ENCODE results near the gene ZNF787. TPM values are rescaled to one million over a fixed set of nuclear protein-coding genes. Genes with fewer than 3 reads are reported as not detected.

Gene ZNF787
- total RNA-seq, 1 experiment from 2014 or later = 132 TPM

- TF ChIP-seq SIN3A (IDR thresholded peaks at IDR 0.05; ENCODE audit: borderline replicate concordance, insufficient read depth, low read depth, low read length) = no peak
- no peak for TF ChIP-seq TCF7L2 (IDR thresholded peaks at IDR 0.05; ENCODE audit: low read depth, low read length)
- TF ChIP-seq, protein P1, sequence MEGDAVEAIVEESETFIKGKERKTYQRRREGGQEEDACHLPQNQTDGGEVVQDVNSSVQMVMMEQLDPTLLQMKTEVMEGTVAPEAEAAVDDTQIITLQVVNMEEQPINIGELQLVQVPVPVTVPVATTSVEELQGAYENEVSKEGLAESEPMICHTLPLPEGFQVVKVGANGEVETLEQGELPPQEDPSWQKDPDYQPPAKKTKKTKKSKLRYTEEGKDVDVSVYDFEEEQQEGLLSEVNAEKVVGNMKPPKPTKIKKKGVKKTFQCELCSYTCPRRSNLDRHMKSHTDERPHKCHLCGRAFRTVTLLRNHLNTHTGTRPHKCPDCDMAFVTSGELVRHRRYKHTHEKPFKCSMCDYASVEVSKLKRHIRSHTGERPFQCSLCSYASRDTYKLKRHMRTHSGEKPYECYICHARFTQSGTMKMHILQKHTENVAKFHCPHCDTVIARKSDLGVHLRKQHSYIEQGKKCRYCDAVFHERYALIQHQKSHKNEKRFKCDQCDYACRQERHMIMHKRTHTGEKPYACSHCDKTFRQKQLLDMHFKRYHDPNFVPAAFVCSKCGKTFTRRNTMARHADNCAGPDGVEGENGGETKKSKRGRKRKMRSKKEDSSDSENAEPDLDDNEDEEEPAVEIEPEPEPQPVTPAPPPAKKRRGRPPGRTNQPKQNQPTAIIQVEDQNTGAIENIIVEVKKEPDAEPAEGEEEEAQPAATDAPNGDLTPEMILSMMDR (IDR thresholded peaks at IDR 0.05) = no peak
- no peak for TF ChIP-seq POLR2AphosphoS5 (IDR thresholded peaks at IDR 0.05; ENCODE audit: low read depth, low read length)
- TF ChIP-seq, protein P2, sequence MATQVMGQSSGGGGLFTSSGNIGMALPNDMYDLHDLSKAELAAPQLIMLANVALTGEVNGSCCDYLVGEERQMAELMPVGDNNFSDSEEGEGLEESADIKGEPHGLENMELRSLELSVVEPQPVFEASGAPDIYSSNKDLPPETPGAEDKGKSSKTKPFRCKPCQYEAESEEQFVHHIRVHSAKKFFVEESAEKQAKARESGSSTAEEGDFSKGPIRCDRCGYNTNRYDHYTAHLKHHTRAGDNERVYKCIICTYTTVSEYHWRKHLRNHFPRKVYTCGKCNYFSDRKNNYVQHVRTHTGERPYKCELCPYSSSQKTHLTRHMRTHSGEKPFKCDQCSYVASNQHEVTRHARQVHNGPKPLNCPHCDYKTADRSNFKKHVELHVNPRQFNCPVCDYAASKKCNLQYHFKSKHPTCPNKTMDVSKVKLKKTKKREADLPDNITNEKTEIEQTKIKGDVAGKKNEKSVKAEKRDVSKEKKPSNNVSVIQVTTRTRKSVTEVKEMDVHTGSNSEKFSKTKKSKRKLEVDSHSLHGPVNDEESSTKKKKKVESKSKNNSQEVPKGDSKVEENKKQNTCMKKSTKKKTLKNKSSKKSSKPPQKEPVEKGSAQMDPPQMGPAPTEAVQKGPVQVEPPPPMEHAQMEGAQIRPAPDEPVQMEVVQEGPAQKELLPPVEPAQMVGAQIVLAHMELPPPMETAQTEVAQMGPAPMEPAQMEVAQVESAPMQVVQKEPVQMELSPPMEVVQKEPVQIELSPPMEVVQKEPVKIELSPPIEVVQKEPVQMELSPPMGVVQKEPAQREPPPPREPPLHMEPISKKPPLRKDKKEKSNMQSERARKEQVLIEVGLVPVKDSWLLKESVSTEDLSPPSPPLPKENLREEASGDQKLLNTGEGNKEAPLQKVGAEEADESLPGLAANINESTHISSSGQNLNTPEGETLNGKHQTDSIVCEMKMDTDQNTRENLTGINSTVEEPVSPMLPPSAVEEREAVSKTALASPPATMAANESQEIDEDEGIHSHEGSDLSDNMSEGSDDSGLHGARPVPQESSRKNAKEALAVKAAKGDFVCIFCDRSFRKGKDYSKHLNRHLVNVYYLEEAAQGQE (IDR thresholded peaks at IDR 0.05; ENCODE audit: insufficient read depth in 1 of 2, low read depth in 2 of 2, low read length in 1 of 2) = no peak
- in situ Hi-C loops (cut with HindIII; ENCODE audit: low pct_unique_long_range_greater_than_20kb, low sequenced_read_pairs) = no loop called here
- intact Hi-C loops (cut with micrococcal nuclease; ENCODE audit: unreplicated experiment) = no loop called here
- Histone ChIP-seq H3K4me3 (ENCODE audit: low read depth in 2 of 2, low read length in 2 of 2) (peak overlapping the region; percentile 12 to 41; a peak in 3 of 4 replicates), H3K27ac (ENCODE audit: low read length) (peak overlapping the region; percentile 97), H3K36me3 (ENCODE audit: control insufficient read depth, insufficient read depth, low read length) (peaks cover 6% of the 10 kb centered on the region), H3K27me3 (ENCODE audit: control insufficient read depth, insufficient read depth, low read length) (no peaks in the 10 kb centered on the region), H3K4me1 (ENCODE audit: control insufficient read depth, insufficient read depth, low read length) (peaks cover 53% of the 10 kb centered on the region), H3K9me3 (ENCODE audit: control insufficient read depth, insufficient read depth, low read depth, low read length) (no peaks in the 10 kb centered on the region)
- POLR2A ChIA-PET = no interaction called here
- CTCF ChIA-PET = interaction anchor here (0.6 to 1.3 kb wide), 5 partner anchors 15 to 229 kb away, joined by 4 to 13 read pairs (median 5); no protein-coding TSS in a partner anchor
- ATAC-seq (no peak), DNase-seq (ENCODE audit: low read depth, low spot score) (no peak)
- BruUV-seq (replicated peaks) = no TSS peak
These were observed 16.7 kb downstream of the ZNF787 start for GRCh38 chr19:56104423-56104822.

DNA sequence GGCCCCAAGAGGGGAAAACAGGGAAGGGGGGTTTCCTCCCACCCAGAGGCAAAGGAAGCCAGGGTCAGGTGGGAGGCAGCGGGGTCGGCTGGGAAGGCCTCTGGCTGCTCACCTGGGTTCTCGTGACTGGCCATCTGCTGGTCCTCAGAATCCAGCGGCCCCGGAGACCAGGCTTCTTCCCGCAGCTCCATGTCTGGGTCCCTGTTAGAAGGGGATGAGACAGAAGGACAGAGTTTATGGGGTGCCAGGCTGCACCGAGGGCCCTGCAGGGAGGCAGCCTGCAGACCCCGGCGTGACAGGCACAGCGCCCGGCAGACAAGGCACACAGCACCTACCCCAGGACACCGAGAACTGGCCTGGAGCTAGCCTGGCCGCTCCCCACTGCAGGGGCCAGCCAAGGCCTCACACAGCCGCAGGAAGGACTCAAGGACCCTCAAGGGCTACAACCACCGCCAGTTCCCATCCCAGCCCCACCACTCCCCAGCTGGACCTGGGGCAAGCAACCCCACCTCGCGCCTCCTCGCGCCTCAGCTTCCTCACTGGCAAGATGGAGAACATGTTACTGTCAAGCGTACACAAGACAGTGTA is 18.0 kb downstream of the ZNF787 start:
- no TSS peak for BruUV-seq (replicated peaks)

More for the DNA sequence above, 18.0 kb downstream of the ZNF787 start:
- intact Hi-C loops (cut with micrococcal nuclease; ENCODE audit: unreplicated experiment) (no loop called here), in situ Hi-C loops (cut with HindIII; ENCODE audit: low pct_unique_long_range_greater_than_20kb, low sequenced_read_pairs) (no loop called here)
- no peaks in the 10 kb centered on the region for H3K9me3 ChIP-seq (ENCODE audit: control insufficient read depth, insufficient read depth, low read depth, low read length)
- TF ChIP-seq, protein P2 (IDR thresholded peaks at IDR 0.05; ENCODE audit: insufficient read depth in 1 of 2, low read depth in 2 of 2, low read length in 1 of 2) = no peak
- TF ChIP-seq TCF7L2 (IDR thresholded peaks at IDR 0.05; ENCODE audit: low read depth, low read length) = no peak
- TF ChIP-seq POLR2AphosphoS5 (IDR thresholded peaks at IDR 0.05; ENCODE audit: low read depth, low read length) = no peak
- TF ChIP-seq SIN3A (IDR thresholded peaks at IDR 0.05; ENCODE audit: borderline replicate concordance, insufficient read depth, low read depth, low read length) = no peak
- TF ChIP-seq, protein P1 (IDR thresholded peaks at IDR 0.05) = no peak
- peaks cover 40% of the 10 kb centered on the region for H3K4me1 ChIP-seq (ENCODE audit: control insufficient read depth, insufficient read depth, low read length)
- DNase-seq (ENCODE audit: low read depth, low spot score) = no peak
- POLR2A ChIA-PET = no interaction called here
- no peaks in the 10 kb centered on the region for H3K27me3 ChIP-seq (ENCODE audit: control insufficient read depth, insufficient read depth, low read length)
- peaks cover 6% of the 10 kb centered on the region for H3K36me3 ChIP-seq (ENCODE audit: control insufficient read depth, insufficient read depth, low read length)
- ATAC-seq = no peak
- CTCF ChIA-PET = no interaction called here
- H3K4me3 ChIP-seq (ENCODE audit: low read depth in 2 of 2, low read length in 2 of 2) = no peak overlapping the region
- H3K27ac ChIP-seq (ENCODE audit: low read length) = peak overlapping the region; percentile 59

All from Panc1 (cell line).